HG02840 (cell line): ENCODE measurements around the gene VPS13C.

Source experiments
- ATAC-seq: cut with Tn5 transposase; IDR thresholded peaks from one replicate; pipeline ENCODE4 v1.9.1; 2021; ENCODE audit warnings: mild to moderate bottlenecking, moderate library complexity, moderate number of reproducible peaks; ENCODE audit not compliant: unreplicated experiment, low FRiP score

Gene VPS13C

GRCh38 chr15:62060113-62060895, at the start of gene VPS13C:
TSS of gene VPS13C (minus strand) at chr15:62060447. CDS start at chr15:62060374, 73 bp downstream.
- peak; percentile 85 for ATAC-seq

GRCh38 chr15:62109437-62109836, 49.2 kb upstream of the VPS13C start:
- ATAC-seq: no peak

GRCh38 chr15:62108411-62108810, 48.2 kb upstream of the VPS13C start:
- ATAC-seq: no peak

- no peak for ATAC-seq
Observed at GRCh38 chr15:62107571-62108121, 47.4 kb upstream of the VPS13C start.

GRCh38 chr15:62106096-62106495, 45.8 kb upstream of the VPS13C start:
- no peak for ATAC-seq

GRCh38 chr15:62105266-62105665, 45.0 kb upstream of the VPS13C start:
- ATAC-seq: no peak

GRCh38 chr15:62104846-62105245, 44.6 kb upstream of the VPS13C start:
- no peak for ATAC-seq

GRCh38 chr15:62104401-62104800, 44.2 kb upstream of the VPS13C start:
- ATAC-seq: no peak

GRCh38 chr15:62103431-62103830, 43.2 kb upstream of the VPS13C start:
- no peak for ATAC-seq

- ATAC-seq: no peak
Observed at GRCh38 chr15:62099094-62099601, 38.9 kb upstream of the VPS13C start.

GRCh38 chr15:62094388-62094787, 34.1 kb upstream of the VPS13C start:
- ATAC-seq: no peak

- no peak for ATAC-seq
Observed at GRCh38 chr15:62093809-62094208, 33.6 kb upstream of the VPS13C start.

GRCh38 chr15:62090988-62091387, 30.7 kb upstream of the VPS13C start:
- no peak for ATAC-seq

- no peak for ATAC-seq
Observed at GRCh38 chr15:62089616-62090015, 29.4 kb upstream of the VPS13C start.

- no peak for ATAC-seq
Observed at GRCh38 chr15:62088353-62088693, 28.1 kb upstream of the VPS13C start.

GRCh38 chr15:62087671-62088352, 27.6 kb upstream of the VPS13C start:
- ATAC-seq: no peak

- ATAC-seq: no peak
Observed at GRCh38 chr15:62085740-62086139, 25.5 kb upstream of the VPS13C start.

- no peak for ATAC-seq
Observed at GRCh38 chr15:62083194-62084154, 23.2 kb upstream of the VPS13C start.

GRCh38 chr15:62079594-62079993, 19.3 kb upstream of the VPS13C start:
- ATAC-seq: no peak

GRCh38 chr15:62075595-62076277, 15.5 kb upstream of the VPS13C start:
- no peak for ATAC-seq
